Measurements from ENCODE around the gene ATG10.

Gene ATG10

GRCh38 chr5:82274343-82275211 lies 302.8 kb downstream of the ATG10 start:
- H3K9ac ChIP-seq (ENCODE audit: low read depth, low read length), result no peak overlapping the region
- 0 out of 2 replicates have a peak overlapping the region, but pooled peaks have one; percentile 22 for H3K27ac ChIP-seq (ENCODE audit: low read length)
- H3K27me3 ChIP-seq (ENCODE audit: insufficient read depth, low read length, poor library complexity), result no peaks in the 10 kb centered on the region
- DNase-seq (peak; percentile 41), ATAC-seq (ENCODE audit: insufficient read depth, low read depth) (peak; percentile 6; the same call in 1 of the 3 replicates)
- no peak for TF ChIP-seq CTCF (IDR thresholded peaks at IDR 0.05; ENCODE audit: borderline replicate concordance, extremely low read depth, low read length, poor library complexity, severe bottlenecking)
- no peak for TF ChIP-seq EZH2 (IDR thresholded peaks at IDR 0.05; ENCODE audit: borderline replicate concordance, low read depth, low read length, severe bottlenecking)
- peaks cover 44% of the 10 kb centered on the region for H3K79me2 ChIP-seq (ENCODE audit: insufficient read depth, low read length)
- no peak overlapping the region; the same call in 1 of the 2 replicates for H3K4me2 ChIP-seq (ENCODE audit: insufficient read depth, low read length)
- no peak overlapping the region for H3K4me3 ChIP-seq (ENCODE audit: low read depth in 1 of 2, low read length in 2 of 2)
- H3K9me3 ChIP-seq (ENCODE audit: insufficient read depth, low read length, severe bottlenecking), result no peaks in the 10 kb centered on the region
- peaks cover 26% of the 10 kb centered on the region for H3K4me1 ChIP-seq (ENCODE audit: insufficient read depth, low read length)
- peaks cover 46% of the 10 kb centered on the region for H3K36me3 ChIP-seq (ENCODE audit: insufficient read depth, low read length)
- peaks cover 13% of the 10 kb centered on the region for H4K20me1 ChIP-seq (ENCODE audit: insufficient read depth, low read length)
- no peak overlapping the region for H2AFZ ChIP-seq (ENCODE audit: low read depth, low read length)

GRCh38 chr5:82275216-82275664 lies 303.4 kb downstream of the ATG10 start:
- ATAC-seq (ENCODE audit: insufficient read depth, low read depth) (no peak), DNase-seq (no peak)
- TF ChIP-seq EZH2 (IDR thresholded peaks at IDR 0.05; ENCODE audit: borderline replicate concordance, low read depth, low read length, severe bottlenecking), result no peak
- TF ChIP-seq CTCF (IDR thresholded peaks at IDR 0.05; ENCODE audit: borderline replicate concordance, extremely low read depth, low read length, poor library complexity, severe bottlenecking), result no peak
- H3K9me3 ChIP-seq (ENCODE audit: insufficient read depth, low read length, severe bottlenecking), result no peaks in the 10 kb centered on the region
- peaks cover 33% of the 10 kb centered on the region for H3K4me1 ChIP-seq (ENCODE audit: insufficient read depth, low read length)
- no peak overlapping the region for H3K4me3 ChIP-seq (ENCODE audit: low read depth in 1 of 2, low read length in 2 of 2)
- peak overlapping the region; percentile 6; the same call in 1 of the 2 replicates for H3K4me2 ChIP-seq (ENCODE audit: insufficient read depth, low read length)
- peaks cover 13% of the 10 kb centered on the region for H4K20me1 ChIP-seq (ENCODE audit: insufficient read depth, low read length)
- no peak overlapping the region for H2AFZ ChIP-seq (ENCODE audit: low read depth, low read length)
- no peak overlapping the region for H3K9ac ChIP-seq (ENCODE audit: low read depth, low read length)
- no peak overlapping the region for H3K27ac ChIP-seq (ENCODE audit: low read length)
- H3K27me3 ChIP-seq (ENCODE audit: insufficient read depth, low read length, poor library complexity), result no peaks in the 10 kb centered on the region
- peaks cover 45% of the 10 kb centered on the region for H3K36me3 ChIP-seq (ENCODE audit: insufficient read depth, low read length)
- peaks cover 50% of the 10 kb centered on the region for H3K79me2 ChIP-seq (ENCODE audit: insufficient read depth, low read length)

- Histone ChIP-seq H3K27me3 (ENCODE audit: insufficient read depth, low read length, poor library complexity) (no peaks in the 10 kb centered on the region), H3K4me1 (ENCODE audit: insufficient read depth, low read length) (peaks cover 46% of the 10 kb centered on the region), H2AFZ (ENCODE audit: low read depth, low read length) (no peak overlapping the region), H3K79me2 (ENCODE audit: insufficient read depth, low read length) (peaks cover 51% of the 10 kb centered on the region), H3K9ac (ENCODE audit: low read depth, low read length) (peak overlapping the region; percentile 92), H3K4me3 (ENCODE audit: low read depth in 1 of 2, low read length in 2 of 2) (peak overlapping the region; percentile 79 to 86), H3K4me2 (ENCODE audit: insufficient read depth, low read length) (peak overlapping the region; percentile 83), H4K20me1 (ENCODE audit: insufficient read depth, low read length) (peaks cover 13% of the 10 kb centered on the region), H3K36me3 (ENCODE audit: insufficient read depth, low read length) (peaks cover 45% of the 10 kb centered on the region), H3K27ac (ENCODE audit: low read length) (peak overlapping the region; percentile 91), H3K9me3 (ENCODE audit: insufficient read depth, low read length, severe bottlenecking) (no peaks in the 10 kb centered on the region)
- DNase-seq (no peak), ATAC-seq (ENCODE audit: insufficient read depth, low read depth) (no peak)
- TF ChIP-seq EZH2 (IDR thresholded peaks at IDR 0.05; ENCODE audit: borderline replicate concordance, low read depth, low read length, severe bottlenecking), result no peak
- no peak for TF ChIP-seq CTCF (IDR thresholded peaks at IDR 0.05; ENCODE audit: borderline replicate concordance, extremely low read depth, low read length, poor library complexity, severe bottlenecking)
Observed at GRCh38 chr5:82276800-82277612, 305.2 kb downstream of the ATG10 start.
